Epithelial cell of esophagus (primary cell): ENCODE results near the gene PRR35.

Source experiments
- DNase-seq: peaks from one replicate; pipeline ENCODE4 v3.0.0; 2010; ENCODE audit warnings: low read depth
- H3K4me3 ChIP-seq: 2 replicates; pipeline ENCODE4 v1.5.1; 2011; ENCODE audit warnings: mild to moderate bottlenecking, low read length, control low read depth
- TF ChIP-seq, protein P1 (sequence below): IDR thresholded peaks from 2 replicates; pipeline ENCODE4 v1.5.1; 2011; ENCODE audit warnings: low read depth, mild to moderate bottlenecking, low read length, control low read depth, inconsistent platforms; ENCODE audit not compliant: insufficient read depth; ENCODE audit errors: missing control alignments

Gene PRR35

DNA sequence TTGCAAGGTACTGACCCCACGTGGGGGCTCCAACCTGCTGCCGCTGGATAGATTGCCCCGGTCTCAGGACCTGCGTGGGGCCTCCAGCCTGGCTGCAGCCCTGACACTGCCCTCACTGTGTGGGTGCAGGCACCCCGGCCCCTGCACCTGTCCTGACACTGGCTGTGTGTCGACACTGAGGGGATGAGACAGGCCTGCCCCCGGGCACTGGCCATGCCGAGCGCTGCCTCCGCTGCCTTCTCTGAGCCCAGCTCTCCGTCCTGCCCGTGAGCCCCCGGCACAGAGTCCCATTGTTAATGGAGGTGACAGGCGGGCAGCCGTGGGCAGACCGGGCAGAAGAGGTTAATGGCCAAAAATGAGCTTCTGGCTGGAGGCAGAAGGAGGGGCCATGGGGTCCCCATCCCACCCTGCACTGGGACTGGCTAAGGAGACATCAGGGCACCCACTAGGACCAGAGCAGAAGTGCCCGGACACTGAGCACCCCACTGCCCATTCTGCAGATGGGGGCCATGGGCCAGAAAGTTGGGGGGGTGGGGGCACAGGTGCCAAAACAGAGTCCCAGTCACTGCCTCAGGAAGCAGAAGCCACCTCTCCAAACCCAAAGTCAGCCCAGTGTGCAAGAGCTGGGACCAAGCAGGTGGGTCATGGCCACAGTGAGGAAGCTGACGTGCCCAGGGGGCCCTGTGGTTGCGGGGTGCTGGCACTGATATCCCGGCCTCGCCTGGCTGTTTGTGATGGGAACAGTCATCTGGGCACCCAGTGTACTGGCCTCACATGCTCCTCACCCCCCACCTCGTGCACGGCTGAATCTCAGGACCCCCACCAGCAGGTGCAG, 2.5 kb upstream of the PRR35 start:
- TF ChIP-seq, protein P1, sequence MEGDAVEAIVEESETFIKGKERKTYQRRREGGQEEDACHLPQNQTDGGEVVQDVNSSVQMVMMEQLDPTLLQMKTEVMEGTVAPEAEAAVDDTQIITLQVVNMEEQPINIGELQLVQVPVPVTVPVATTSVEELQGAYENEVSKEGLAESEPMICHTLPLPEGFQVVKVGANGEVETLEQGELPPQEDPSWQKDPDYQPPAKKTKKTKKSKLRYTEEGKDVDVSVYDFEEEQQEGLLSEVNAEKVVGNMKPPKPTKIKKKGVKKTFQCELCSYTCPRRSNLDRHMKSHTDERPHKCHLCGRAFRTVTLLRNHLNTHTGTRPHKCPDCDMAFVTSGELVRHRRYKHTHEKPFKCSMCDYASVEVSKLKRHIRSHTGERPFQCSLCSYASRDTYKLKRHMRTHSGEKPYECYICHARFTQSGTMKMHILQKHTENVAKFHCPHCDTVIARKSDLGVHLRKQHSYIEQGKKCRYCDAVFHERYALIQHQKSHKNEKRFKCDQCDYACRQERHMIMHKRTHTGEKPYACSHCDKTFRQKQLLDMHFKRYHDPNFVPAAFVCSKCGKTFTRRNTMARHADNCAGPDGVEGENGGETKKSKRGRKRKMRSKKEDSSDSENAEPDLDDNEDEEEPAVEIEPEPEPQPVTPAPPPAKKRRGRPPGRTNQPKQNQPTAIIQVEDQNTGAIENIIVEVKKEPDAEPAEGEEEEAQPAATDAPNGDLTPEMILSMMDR: no peak
- DNase-seq: no peak
- H3K4me3 ChIP-seq: no peak overlapping the region

DNA sequence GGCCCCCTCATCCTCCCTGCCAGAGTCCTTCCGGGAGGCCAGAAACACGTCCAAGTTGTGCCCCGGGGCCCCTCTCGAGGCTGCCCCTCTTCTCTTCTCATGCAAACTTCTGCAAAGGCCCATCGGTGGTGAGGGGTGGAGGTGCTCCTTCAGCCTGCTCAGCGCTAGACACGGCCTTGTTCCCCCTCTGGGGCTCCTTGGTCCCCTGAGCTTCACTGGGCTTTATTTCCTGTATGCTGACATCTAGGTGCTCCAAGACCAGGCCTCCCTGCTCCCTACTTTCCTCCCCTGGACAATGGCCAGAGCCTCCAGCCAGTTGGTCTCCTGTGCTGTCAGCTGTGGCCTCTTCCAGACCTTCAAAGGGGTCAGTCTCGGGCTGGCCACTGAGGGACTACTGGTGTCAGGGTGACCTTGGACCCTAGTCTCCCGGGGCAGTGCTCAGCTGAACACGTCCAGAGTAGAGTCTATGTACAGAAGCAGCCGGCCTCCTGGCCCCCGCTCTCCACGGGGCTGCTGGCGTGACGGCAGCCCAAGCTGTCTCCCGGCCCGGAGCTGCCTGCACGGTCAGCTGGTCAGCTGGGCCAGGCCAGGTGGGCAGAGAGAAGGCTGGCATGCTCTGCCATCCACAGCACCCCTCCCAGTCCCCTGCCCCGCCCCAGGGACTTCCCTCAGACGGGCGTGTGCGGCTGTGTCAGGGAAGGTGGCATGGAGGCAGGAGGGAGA, 1.7 kb upstream of the PRR35 start:
- no peak overlapping the region for H3K4me3 ChIP-seq
- DNase-seq: no peak
- TF ChIP-seq, protein P1: no peak

DNA sequence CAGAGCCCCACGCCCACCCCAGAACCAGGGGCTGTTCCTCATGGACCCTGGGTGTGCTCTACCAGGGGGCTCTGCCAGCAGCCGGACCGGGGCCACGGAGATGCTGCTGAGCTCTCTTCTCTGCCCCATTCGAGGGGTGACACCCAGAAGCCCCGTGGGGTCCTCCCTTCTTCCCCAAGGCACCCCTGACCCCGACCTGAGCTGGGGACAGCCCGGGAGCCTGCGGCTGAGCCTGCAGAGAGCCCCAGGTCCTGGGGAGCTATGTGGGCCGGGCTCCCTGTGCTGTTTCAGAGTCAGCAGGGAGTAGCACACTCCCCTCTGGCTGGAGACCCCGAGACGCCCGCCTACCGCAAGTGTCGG, 1.2 kb upstream of the PRR35 start:
- H3K4me3 ChIP-seq: no peak overlapping the region
- TF ChIP-seq, protein P1: no peak
- no peak for DNase-seq

DNA sequence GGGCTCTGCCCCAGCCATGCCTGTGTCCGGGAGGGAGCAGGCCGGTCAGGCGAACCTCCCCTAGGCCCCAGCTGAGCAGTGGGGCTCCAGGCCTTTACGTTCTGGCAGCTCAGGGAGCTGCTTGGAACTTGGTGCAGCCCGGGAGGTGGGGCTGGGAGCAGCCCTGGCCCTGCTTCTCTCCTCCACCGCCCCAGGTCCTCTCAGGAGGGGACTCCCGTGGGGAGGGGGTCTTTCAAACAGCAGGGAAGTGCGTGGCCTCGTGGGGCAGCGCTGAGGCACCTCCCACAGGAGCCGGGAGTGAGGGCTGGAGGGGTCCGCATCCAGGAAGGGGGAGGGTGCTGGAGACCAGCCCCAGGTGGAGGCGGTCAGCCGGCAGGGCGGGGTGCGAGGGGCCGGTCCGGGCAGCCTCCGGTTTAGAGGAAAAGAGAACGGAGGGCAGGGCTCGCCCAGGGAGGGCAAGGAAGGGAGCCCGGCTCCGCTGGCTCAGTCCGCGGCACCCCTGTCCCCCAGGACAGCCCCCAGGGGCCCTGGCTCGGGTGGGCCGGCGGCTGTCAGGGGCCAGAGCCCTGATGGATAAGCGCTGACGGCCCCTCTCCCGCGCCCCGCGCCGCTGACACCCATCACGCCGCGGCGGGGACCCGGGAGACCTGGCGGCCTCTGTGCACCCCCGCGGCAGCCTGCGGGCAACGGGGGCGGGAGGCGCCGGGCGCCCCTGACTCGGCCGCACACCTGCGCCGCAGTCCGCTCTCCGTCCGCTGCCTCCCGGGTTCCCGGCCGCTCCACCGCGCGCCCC, 587 bp upstream of the PRR35 start:
- TF ChIP-seq, protein P1: no peak
- DNase-seq: no peak
- H3K4me3 ChIP-seq: no peak overlapping the region

DNA sequence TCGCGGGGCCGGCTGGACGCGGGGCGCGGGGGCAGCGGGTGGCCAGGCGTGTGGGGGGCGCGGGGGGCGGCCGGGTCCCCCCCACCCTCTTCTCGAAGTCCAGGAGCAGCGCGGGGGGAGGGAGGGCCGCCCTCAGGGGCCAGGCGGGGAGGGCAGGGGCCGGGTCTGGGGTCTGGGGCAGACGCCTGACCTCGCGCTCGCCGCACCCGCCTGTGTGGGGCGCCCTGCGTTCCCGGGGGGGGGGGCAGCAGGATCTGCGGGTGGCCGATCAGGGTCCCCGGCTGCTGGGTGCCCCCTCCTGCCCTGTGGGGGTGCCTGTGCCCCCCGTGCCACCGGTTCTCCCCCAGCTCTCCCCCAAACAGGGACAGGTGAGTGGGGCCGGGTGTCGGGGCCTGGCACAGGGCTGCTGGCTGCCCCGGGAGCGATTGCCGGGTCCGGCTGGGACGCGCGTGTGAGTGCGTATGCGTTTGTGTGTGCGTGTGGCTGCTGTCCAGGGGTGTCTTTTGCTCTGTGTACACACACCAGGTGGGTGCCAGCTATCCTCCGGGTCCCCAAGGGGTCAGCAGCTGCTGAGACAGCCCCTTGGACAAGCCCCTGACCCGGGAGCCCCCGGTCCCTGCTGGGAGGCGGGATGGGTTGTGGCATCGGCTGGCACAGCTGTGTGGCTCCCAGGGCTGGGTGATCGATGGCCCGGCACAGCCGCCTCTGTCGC, 663 bp downstream of the PRR35 start:
- TF ChIP-seq, protein P1: no peak
- no peak overlapping the region for H3K4me3 ChIP-seq
- DNase-seq: no peak

DNA sequence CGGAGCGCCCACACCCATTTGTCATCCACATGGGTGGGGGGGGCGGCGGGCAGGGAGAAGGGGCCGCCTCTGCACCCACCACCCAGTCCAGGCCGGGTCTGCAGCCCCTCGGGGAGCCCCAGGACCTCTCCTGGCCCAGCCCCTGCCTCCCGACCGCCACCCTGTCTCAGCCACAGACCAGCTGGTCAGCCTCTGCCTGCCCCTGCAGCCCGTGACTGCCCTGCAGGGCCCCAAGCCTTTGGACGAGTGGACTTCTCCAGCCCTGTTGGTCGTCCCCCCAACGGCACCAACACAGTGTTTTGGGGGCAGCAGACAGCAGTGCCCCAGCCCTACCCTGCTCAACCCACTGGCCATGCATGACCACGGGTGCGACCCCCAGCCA, 1.2 kb downstream of the PRR35 start:
- TF ChIP-seq, protein P1: no peak
- H3K4me3 ChIP-seq: no peak overlapping the region
- no peak for DNase-seq
